RWPE2 (cell line): ENCODE data around the gene TRIP6.
A peak's percentile ranks its signal among the peaks of the same experiment; 100 is the strongest.

Experiments
- ATAC-seq: fragments of 200-7000 bp; cut with Tn5 transposase; 3 replicates; pipeline ENCODE4 v1.9.1; 2021; ENCODE audit warnings: low read depth
- DNase-seq: peaks from one replicate; pipeline ENCODE4 v3.0.0-alpha.2; 2020; ENCODE audit warnings: low spot score
- H3K27ac ChIP-seq: fragments of 450-650 bp; 2 replicates; pipeline ENCODE4 v1.5.1; 2017; ENCODE audit warnings: mild to moderate bottlenecking; ENCODE audit not compliant: poor library complexity, severe bottlenecking
- H3K27me3 ChIP-seq: fragments of 250-450 bp; sonication (Bioruptor Pico); 2 replicates; pipeline ENCODE4 v1.5.1; 2021; ENCODE audit warnings: mild to moderate bottlenecking, moderate library complexity; ENCODE audit not compliant: insufficient read depth, poor library complexity, severe bottlenecking
- H3K36me3 ChIP-seq: fragments of 250-450 bp; sonication (Bioruptor Pico); 2 replicates; pipeline ENCODE4 v1.5.1; 2020; ENCODE audit warnings: low read depth, mild to moderate bottlenecking, moderate library complexity
- H3K4me1 ChIP-seq: fragments of 250-450 bp; sonication (Bioruptor Pico); 2 replicates; pipeline ENCODE4 v1.5.1; 2021; ENCODE audit warnings: mild to moderate bottlenecking, moderate library complexity; ENCODE audit not compliant: insufficient read depth, poor library complexity, severe bottlenecking
- H3K4me3 ChIP-seq: fragments of 250-450 bp; sonication (Bioruptor Pico); 2 replicates; pipeline ENCODE4 v1.5.1; 2021; ENCODE audit warnings: mild to moderate bottlenecking, moderate library complexity; ENCODE audit not compliant: severe bottlenecking
- H3K9me3 ChIP-seq: fragments of 250-450 bp; sonication (Bioruptor Pico); 2 replicates; pipeline ENCODE4 v1.5.1; 2021; ENCODE audit warnings: mild to moderate bottlenecking, moderate library complexity; ENCODE audit not compliant: severe bottlenecking
- TF ChIP-seq, protein P1 (sequence below): fragments of 450-650 bp; IDR thresholded peaks from one replicate; pipeline ENCODE4 v1.5.1; 2017; ENCODE audit warnings: mild to moderate bottlenecking, moderate library complexity; ENCODE audit not compliant: poor library complexity, severe bottlenecking

Gene TRIP6

GRCh38 chr7:100864263-100864845, 2.8 kb upstream of the TRIP6 start:
- Histone ChIP-seq H3K4me1 (peaks cover 18% of the 10 kb centered on the region), H3K27ac (peak overlapping the region; percentile 98), H3K9me3 (no peaks in the 10 kb centered on the region), H3K4me3 (no peak overlapping the region), H3K27me3 (no peaks in the 10 kb centered on the region), H3K36me3 (peaks cover 24% of the 10 kb centered on the region)
- peak; percentile 19 for DNase-seq
- TF ChIP-seq, protein P1, sequence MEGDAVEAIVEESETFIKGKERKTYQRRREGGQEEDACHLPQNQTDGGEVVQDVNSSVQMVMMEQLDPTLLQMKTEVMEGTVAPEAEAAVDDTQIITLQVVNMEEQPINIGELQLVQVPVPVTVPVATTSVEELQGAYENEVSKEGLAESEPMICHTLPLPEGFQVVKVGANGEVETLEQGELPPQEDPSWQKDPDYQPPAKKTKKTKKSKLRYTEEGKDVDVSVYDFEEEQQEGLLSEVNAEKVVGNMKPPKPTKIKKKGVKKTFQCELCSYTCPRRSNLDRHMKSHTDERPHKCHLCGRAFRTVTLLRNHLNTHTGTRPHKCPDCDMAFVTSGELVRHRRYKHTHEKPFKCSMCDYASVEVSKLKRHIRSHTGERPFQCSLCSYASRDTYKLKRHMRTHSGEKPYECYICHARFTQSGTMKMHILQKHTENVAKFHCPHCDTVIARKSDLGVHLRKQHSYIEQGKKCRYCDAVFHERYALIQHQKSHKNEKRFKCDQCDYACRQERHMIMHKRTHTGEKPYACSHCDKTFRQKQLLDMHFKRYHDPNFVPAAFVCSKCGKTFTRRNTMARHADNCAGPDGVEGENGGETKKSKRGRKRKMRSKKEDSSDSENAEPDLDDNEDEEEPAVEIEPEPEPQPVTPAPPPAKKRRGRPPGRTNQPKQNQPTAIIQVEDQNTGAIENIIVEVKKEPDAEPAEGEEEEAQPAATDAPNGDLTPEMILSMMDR, result no peak
- ATAC-seq, result no peak

DNA sequence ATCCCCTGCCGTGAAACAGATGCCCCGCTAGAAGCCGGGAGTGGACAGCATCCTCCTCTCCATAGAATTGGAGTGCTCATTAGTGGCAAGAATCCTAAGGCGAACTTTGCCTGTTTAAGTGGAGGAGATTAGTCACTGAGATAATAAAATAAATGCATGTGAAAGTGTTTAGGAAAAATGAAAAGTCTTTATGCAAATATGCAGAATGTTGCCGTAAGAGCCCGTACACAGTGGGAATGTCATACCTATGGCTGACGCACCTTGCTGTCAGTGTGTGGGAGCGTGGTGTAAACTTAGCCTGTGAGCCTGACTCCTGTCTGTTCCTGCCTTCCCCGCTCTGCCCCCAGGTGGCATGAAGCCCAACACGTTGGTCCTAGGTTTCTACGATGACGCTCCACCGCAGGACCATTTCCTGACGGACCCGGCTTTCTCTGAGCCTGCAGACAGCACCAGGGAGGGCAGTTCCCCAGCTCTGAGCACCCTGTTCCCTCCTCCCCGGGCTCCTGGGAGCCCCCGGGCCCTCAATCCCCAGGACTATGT, 1.7 kb upstream of the TRIP6 start:
- peak; percentile 82 for ATAC-seq
- Histone ChIP-seq H3K9me3 (no peaks in the 10 kb centered on the region), H3K36me3 (peaks cover 32% of the 10 kb centered on the region), H3K27me3 (no peaks in the 10 kb centered on the region), H3K27ac (peak overlapping the region; percentile 98), H3K4me3 (peak overlapping the region; percentile 83), H3K4me1 (peaks cover 18% of the 10 kb centered on the region)
- peak; percentile 95 for DNase-seq
- TF ChIP-seq, protein P1, result peak; percentile 49

GRCh38 chr7:100865938-100866728, 1.1 kb upstream of the TRIP6 start:
- Histone ChIP-seq H3K36me3 (peaks cover 34% of the 10 kb centered on the region), H3K9me3 (no peaks in the 10 kb centered on the region), H3K4me3 (peak overlapping the region; percentile 83), H3K4me1 (peaks cover 18% of the 10 kb centered on the region), H3K27me3 (no peaks in the 10 kb centered on the region), H3K27ac (peak overlapping the region; percentile 98)
- TF ChIP-seq, protein P1, result no peak
- DNase-seq (peak; percentile 85), ATAC-seq (peak; percentile 54)

- ATAC-seq, result no peak
- H3K9me3 ChIP-seq, result no peaks in the 10 kb centered on the region
- H3K4me3 ChIP-seq, result peak overlapping the region; percentile 83
- TF ChIP-seq, protein P1, result no peak
- H3K4me1 ChIP-seq, result peaks cover 18% of the 10 kb centered on the region
- H3K36me3 ChIP-seq, result peaks cover 39% of the 10 kb centered on the region
- H3K27me3 ChIP-seq, result no peaks in the 10 kb centered on the region
- peak overlapping the region; percentile 98 for H3K27ac ChIP-seq
- DNase-seq, result no peak
These were observed 503 bp upstream of the TRIP6 start for GRCh38 chr7:100866729-100867039.
